ENCODE measurements around the gene VPS54. TPM values are rescaled to one million over a fixed set of nuclear protein-coding genes. Genes with fewer than 3 reads are reported as not detected.

Gene VPS54
- total RNA-seq, 1 donor from 2014 or later, result 27.0 TPM

GRCh38 chr2:64062840-64063239, 43.6 kb upstream of the VPS54 start:
- Histone ChIP-seq H3K36me3 (no peaks in the 10 kb centered on the region), H3K27ac (no peak overlapping the region), H3K9me3 (no peaks in the 10 kb centered on the region), H3K4me3 (no peak overlapping the region), H3K27me3 (no peaks in the 10 kb centered on the region), H3K4me1 (peaks cover 6% of the 10 kb centered on the region)
- TF ChIP-seq, protein P1, sequence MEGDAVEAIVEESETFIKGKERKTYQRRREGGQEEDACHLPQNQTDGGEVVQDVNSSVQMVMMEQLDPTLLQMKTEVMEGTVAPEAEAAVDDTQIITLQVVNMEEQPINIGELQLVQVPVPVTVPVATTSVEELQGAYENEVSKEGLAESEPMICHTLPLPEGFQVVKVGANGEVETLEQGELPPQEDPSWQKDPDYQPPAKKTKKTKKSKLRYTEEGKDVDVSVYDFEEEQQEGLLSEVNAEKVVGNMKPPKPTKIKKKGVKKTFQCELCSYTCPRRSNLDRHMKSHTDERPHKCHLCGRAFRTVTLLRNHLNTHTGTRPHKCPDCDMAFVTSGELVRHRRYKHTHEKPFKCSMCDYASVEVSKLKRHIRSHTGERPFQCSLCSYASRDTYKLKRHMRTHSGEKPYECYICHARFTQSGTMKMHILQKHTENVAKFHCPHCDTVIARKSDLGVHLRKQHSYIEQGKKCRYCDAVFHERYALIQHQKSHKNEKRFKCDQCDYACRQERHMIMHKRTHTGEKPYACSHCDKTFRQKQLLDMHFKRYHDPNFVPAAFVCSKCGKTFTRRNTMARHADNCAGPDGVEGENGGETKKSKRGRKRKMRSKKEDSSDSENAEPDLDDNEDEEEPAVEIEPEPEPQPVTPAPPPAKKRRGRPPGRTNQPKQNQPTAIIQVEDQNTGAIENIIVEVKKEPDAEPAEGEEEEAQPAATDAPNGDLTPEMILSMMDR (IDR thresholded peaks at IDR 0.05), result no peak
- no peak for DNase-seq
- intact Hi-C loops (cut with DNase I), result no loop called here
- peak; percentile 59 for ATAC-seq

DNA sequence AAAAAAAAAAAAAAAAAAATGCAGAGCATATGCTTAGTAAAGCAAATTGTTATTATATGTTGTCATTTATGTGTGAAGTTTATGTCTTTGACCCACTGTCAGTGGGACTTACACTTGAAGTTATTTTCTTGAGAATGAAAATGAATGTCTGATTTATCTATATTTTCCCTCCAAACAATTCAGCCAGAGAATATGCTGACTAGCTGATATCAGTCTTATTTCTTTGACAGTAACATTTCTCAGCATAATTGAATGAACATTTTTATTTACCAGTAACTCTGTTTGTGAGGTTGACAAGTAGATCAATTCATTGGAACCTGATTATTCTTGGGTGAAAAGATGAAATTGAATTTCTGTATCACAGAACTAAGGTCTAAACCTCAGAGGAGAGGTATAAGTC, 40.0 kb upstream of the VPS54 start:
- DNase-seq (no peak), ATAC-seq (no peak)
- Histone ChIP-seq H3K9me3 (no peaks in the 10 kb centered on the region), H3K36me3 (no peaks in the 10 kb centered on the region), H3K4me1 (peaks cover 6% of the 10 kb centered on the region), H3K4me3 (no peak overlapping the region), H3K27ac (no peak overlapping the region), H3K27me3 (no peaks in the 10 kb centered on the region)
- TF ChIP-seq, protein P1 (IDR thresholded peaks at IDR 0.05), result no peak
- intact Hi-C loops (cut with DNase I), result loop anchor here (10.0 kb wide), 1 partner anchor 266 kb away; no protein-coding TSS in a partner anchor

- Histone ChIP-seq H3K9me3 (no peaks in the 10 kb centered on the region), H3K4me1 (peaks cover 3% of the 10 kb centered on the region)
Measured at GRCh38 chr2:64056021-64056420, 36.8 kb upstream of the VPS54 start.

DNA sequence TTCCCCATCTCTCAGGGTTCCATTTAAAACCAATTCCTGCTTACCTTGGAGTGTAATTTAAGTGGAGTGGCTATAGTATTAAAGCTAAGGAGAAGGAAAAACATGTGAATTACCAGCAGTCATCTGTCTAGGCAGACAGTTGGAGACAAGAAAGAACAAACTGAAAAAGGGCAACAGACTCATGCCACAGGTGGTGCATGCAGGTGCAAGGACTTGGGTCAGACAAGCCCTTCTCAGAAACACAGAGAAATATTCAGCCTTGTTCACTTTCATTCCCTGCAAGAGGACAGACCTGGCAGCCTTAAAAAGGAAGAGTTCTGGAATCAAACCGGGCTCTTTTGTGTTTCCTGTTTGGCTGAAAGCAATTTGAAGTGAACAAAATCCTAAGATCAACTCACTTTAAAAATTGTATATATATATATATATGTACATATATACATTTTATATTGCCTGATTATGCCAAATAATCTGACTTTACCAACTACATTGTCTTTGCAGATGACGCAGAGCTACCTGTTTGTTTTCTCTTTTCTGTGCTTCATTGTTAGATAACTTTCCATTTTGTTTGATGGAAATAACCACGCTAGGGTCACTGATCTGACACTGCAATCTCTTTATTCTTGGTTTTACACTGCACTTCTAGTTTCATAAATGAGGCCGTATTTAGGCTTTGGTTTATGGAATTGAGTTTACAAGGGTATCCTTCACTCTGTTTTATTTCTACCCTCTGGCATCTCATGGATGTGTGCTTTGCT, 35.1 kb upstream of the VPS54 start:
- Histone ChIP-seq H3K9me3 (no peaks in the 10 kb centered on the region), H3K36me3 (no peaks in the 10 kb centered on the region), H3K27ac (no peak overlapping the region), H3K4me1 (peaks cover 6% of the 10 kb centered on the region), H3K27me3 (no peaks in the 10 kb centered on the region), H3K4me3 (no peak overlapping the region)
- intact Hi-C loops (cut with DNase I), result loop anchor here (10.0 kb wide), 1 partner anchor 270 kb away; no protein-coding TSS in a partner anchor
- DNase-seq (no peak), ATAC-seq (no peak)
- TF ChIP-seq, protein P1 (IDR thresholded peaks at IDR 0.05), result no peak

More at GRCh38 chr2:64056021-64056420, 36.8 kb upstream of the VPS54 start:
- DNase-seq (no peak), ATAC-seq (no peak)
- Histone ChIP-seq H3K4me3 (no peak overlapping the region), H3K27me3 (no peaks in the 10 kb centered on the region), H3K27ac (no peak overlapping the region), H3K36me3 (no peaks in the 10 kb centered on the region)
- intact Hi-C loops (cut with DNase I), result loop anchor here (10.0 kb wide), 1 partner anchor 269 kb away; no protein-coding TSS in a partner anchor
- TF ChIP-seq, protein P1 (IDR thresholded peaks at IDR 0.05), result no peak

DNA sequence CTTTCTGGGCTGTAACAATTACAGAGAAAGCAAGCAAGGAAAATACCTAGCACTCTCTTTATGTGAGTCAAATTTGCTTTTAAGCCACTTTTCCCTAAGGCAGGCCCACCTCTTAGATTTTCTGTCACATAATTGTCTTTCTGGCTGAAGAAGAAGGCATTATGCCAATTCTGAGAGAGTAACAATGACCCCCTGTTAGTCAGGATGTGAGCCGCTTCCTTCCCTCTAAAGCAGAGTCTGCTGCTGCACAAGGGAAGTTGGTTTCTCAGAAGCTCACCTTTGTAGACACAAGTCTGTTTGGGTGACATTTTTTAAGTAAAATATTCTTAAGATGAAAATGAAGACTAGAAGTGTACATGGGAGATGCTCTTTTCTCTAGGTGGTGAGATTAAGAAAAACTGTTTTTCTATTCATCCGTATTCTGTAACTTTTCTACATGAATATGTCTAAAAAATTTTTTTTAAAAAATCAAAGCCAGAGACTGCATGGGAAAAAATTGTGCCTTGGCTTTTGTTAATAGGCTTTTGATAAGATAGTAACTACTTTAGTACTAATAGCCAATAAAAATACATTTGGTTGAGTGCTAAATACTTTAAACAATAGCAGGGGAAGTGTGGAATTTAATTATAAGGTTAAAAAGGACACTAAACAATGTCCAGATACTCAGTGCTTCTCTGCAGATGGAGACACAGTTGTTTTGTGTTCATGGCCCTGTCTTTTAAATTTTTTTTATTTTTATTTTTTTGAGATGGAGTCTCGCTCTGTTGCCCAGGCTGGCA, 33.4 kb upstream of the VPS54 start:
- no peak overlapping the region for H3K27ac ChIP-seq
- TF ChIP-seq, protein P1 (IDR thresholded peaks at IDR 0.05), result no peak
- intact Hi-C loops (cut with DNase I), result loop anchor here (10.0 kb wide), 1 partner anchor 272 kb away; no protein-coding TSS in a partner anchor

More for the DNA sequence above, 33.4 kb upstream of the VPS54 start:
- no peaks in the 10 kb centered on the region for H3K27me3 ChIP-seq
- no peaks in the 10 kb centered on the region for H3K36me3 ChIP-seq
- ATAC-seq (no peak), DNase-seq (no peak)
- no peaks in the 10 kb centered on the region for H3K9me3 ChIP-seq
- H3K4me3 ChIP-seq, result no peak overlapping the region
- peaks cover 6% of the 10 kb centered on the region for H3K4me1 ChIP-seq
